SKM-1 treated with dmso at 0.1 percent for 144 hours (cell line): Measurements from ENCODE around the gene LCE3D.
"Not testable (repeated sequence)": the region's sequence is repeated elsewhere in the genome, so short reads cannot be mapped to it uniquely, and the experiment has no call there.

ENCODE experiments used
- DNase-seq: peaks from one replicate; lab custom pipeline; 2025; ENCODE audit not compliant: unreplicated experiment; lab: John Stamatoyannopoulos, UW

LCE3D gene

GRCh38 chr1:152580433-152580832 is at the start of gene LCE3D:
LCE3D (minus strand) TSS chr1:152580516; CDS start chr1:152579936, 580 bp downstream.
- DNase-seq: no peak

- DNase-seq: no peak
These were observed 46.4 kb upstream of the LCE3D start for GRCh38 chr1:152626744-152627143.

GRCh38 chr1:152623203-152623844 is 43.0 kb upstream of the LCE3D start:
- no peak for DNase-seq

- peak; percentile 49 for DNase-seq
These were observed 42.5 kb upstream of the LCE3D start, which contains the start of gene LCE3A for GRCh38 chr1:152622803-152623202. LCE3A (minus strand) TSS chr1:152623103; CDS start chr1:152623103, 0 bp downstream.

- DNase-seq: no peak
These were observed 41.7 kb upstream of the LCE3D start for GRCh38 chr1:152621993-152622392.

- DNase-seq: no peak
These were observed 33.2 kb upstream of the LCE3D start, which contains the start of gene LCE3B for GRCh38 chr1:152613511-152613910. LCE3B (plus strand) TSS chr1:152613811; CDS start chr1:152613811, 0 bp downstream.

GRCh38 chr1:152599934-152600333 is 19.6 kb upstream of the LCE3D start, which contains the start of gene LCE3C:
LCE3C (plus strand) TSS chr1:152600234; CDS start chr1:152600732, 498 bp downstream.
- DNase-seq: no peak

GRCh38 chr1:152596986-152597385 is 16.7 kb upstream of the LCE3D start:
- DNase-seq: no peak

- no peak for DNase-seq
These were observed 5.3 kb upstream of the LCE3D start for GRCh38 chr1:152585586-152585985.

- no peak for DNase-seq
These were observed 2.3 kb upstream of the LCE3D start for GRCh38 chr1:152582647-152583046.

- not testable (repeated sequence) for DNase-seq
These were observed 790 bp downstream of the LCE3D start for GRCh38 chr1:152579526-152579925.

- no peak for DNase-seq
These were observed 3.1 kb downstream of the LCE3D start for GRCh38 chr1:152577168-152577567.

- no peak for DNase-seq
These were observed 13.6 kb downstream of the LCE3D start, which contains the start of gene LCE3E for GRCh38 chr1:152566681-152567080. LCE3E (minus strand) TSS chr1:152566780; CDS start chr1:152566208, 572 bp downstream.

- DNase-seq: no peak
These were observed 14.6 kb downstream of the LCE3D start for GRCh38 chr1:152565535-152566215.

- DNase-seq: no peak
These were observed 15.2 kb downstream of the LCE3D start for GRCh38 chr1:152565115-152565514.

- DNase-seq: not testable (repeated sequence)
These were observed 32.0 kb downstream of the LCE3D start for GRCh38 chr1:152548358-152548757.

- no peak for DNase-seq
These were observed 33.6 kb downstream of the LCE3D start for GRCh38 chr1:152546704-152547103.

- no peak for DNase-seq
These were observed 36.5 kb downstream of the LCE3D start for GRCh38 chr1:152543820-152544219.

- DNase-seq: no peak
These were observed 40.4 kb downstream of the LCE3D start for GRCh38 chr1:152539901-152540300.

- no peak for DNase-seq
These were observed 42.8 kb downstream of the LCE3D start for GRCh38 chr1:152537496-152537895.

GRCh38 chr1:152535774-152536173 is 44.5 kb downstream of the LCE3D start:
- no peak for DNase-seq

- DNase-seq: peak; percentile 39
These were observed 46.9 kb downstream of the LCE3D start for GRCh38 chr1:152533327-152533938.
